DOHH2 (cell line): ENCODE measurements around the gene MRPS25.

Experiments
- EZH2phosphoT487 ChIP-seq: fragments of 200-600 bp; sonication (generic); IDR thresholded peaks from 2 replicates; pipeline ENCODE4 v1.6.1; 2017; ENCODE audit warnings: borderline replicate concordance, mild to moderate bottlenecking, antibody characterized with exemption, low read length, moderate library complexity, mixed read lengths
- TF ChIP-seq, protein P1 (sequence below): fragments of 200-600 bp; sonication (generic); IDR thresholded peaks from one replicate; pipeline ENCODE4 v1.5.1; 2014; ENCODE audit warnings: antibody characterized with exemption, mild to moderate bottlenecking, low read depth, low read length; ENCODE audit not compliant: poor library complexity, severe bottlenecking

DNA sequence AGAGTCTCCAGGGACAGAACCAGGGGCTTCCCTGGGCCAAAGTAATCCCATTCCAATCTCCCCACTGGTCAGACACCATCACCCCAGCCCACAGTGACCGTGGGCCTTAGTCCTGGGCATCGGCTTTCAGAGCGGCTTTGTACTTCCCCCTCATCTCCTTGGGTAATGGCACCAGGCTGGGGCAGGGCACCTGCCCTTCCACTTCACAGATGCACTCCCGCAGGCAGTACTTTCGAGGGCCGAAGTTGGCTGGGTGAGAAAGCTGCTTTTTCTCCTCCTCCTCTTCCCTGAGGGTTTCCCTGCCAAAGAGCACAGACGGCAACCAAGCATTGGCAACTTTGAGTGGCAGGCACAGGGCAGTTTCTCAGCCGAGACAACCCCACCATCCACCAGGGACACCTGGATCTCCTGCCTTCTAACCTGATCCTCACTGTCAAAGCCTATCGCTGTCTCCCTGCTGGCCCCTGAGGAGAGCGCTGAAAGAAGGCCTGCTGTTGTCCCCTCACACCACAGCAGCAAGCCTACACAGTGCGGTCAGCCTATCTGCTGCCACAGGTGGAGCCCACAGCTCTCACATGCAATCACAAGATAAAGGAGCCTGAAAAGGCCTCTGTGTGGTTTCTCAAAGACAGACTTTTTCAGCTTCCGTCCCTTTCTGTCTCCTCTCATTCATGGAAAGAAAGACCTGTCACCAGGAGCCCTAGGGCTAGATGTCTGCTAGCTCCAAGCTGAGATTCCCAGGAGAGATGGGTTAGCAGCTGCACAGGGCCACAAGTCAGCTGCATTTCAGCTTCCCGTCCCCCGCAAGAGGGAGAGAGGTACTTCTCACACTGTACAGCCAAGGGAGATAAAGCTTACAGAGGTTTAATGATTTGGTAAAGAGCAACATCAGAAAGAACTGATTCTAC lies 12.5 kb downstream of the MRPS25 start:
- TF ChIP-seq, protein P1, sequence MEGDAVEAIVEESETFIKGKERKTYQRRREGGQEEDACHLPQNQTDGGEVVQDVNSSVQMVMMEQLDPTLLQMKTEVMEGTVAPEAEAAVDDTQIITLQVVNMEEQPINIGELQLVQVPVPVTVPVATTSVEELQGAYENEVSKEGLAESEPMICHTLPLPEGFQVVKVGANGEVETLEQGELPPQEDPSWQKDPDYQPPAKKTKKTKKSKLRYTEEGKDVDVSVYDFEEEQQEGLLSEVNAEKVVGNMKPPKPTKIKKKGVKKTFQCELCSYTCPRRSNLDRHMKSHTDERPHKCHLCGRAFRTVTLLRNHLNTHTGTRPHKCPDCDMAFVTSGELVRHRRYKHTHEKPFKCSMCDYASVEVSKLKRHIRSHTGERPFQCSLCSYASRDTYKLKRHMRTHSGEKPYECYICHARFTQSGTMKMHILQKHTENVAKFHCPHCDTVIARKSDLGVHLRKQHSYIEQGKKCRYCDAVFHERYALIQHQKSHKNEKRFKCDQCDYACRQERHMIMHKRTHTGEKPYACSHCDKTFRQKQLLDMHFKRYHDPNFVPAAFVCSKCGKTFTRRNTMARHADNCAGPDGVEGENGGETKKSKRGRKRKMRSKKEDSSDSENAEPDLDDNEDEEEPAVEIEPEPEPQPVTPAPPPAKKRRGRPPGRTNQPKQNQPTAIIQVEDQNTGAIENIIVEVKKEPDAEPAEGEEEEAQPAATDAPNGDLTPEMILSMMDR: no peak
- no peak for TF ChIP-seq EZH2phosphoT487
